ENCODE results near the gene CALR.

DNA sequence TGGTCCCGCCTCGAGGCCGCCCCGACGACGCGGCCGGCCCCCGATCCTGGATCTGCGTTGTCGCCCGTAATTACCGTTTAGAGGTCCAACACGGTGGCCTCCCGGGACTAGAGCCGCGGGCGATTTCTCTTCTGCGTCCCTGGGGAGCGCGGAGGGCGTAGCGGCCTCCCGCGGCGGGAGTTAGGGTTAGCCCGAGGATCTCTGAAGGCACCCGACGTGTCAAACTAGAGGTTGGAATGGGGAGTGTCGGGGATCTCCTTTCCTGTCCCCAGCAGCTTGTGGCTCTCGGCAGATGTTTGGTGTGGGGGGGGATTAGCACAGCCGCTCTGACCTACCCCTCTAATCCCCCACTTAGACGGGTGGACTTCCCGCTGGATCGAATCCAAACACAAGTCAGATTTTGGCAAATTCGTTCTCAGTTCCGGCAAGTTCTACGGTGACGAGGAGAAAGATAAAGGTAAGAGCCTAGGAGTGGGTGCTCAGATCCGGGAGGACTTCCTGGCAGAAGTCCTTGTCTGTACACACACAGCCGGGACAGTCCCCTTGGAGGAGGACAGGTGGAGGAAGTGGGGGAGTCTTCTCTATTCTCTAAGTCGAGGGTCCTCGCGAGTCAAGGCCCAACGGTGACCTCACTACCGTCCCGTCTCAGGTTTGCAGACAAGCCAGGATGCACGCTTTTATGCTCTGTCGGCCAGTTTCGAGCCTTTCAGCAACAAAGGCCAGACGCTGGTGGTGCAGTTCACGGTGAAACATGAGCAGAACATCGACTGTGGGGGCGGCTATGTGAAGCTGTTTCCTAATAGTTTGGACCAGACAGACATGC lies 581 bp downstream of the CALR start:
- TF ChIP-seq MYC (IDR thresholded peaks at IDR 0.05; ENCODE audit: low read depth, low read length) = no peak
- TF ChIP-seq, protein P1, sequence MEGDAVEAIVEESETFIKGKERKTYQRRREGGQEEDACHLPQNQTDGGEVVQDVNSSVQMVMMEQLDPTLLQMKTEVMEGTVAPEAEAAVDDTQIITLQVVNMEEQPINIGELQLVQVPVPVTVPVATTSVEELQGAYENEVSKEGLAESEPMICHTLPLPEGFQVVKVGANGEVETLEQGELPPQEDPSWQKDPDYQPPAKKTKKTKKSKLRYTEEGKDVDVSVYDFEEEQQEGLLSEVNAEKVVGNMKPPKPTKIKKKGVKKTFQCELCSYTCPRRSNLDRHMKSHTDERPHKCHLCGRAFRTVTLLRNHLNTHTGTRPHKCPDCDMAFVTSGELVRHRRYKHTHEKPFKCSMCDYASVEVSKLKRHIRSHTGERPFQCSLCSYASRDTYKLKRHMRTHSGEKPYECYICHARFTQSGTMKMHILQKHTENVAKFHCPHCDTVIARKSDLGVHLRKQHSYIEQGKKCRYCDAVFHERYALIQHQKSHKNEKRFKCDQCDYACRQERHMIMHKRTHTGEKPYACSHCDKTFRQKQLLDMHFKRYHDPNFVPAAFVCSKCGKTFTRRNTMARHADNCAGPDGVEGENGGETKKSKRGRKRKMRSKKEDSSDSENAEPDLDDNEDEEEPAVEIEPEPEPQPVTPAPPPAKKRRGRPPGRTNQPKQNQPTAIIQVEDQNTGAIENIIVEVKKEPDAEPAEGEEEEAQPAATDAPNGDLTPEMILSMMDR (IDR thresholded peaks at IDR 0.05; ENCODE audit: extremely low read depth in 1 of 2, insufficient read depth in 1 of 2, low read depth in 1 of 2, low read length in 2 of 2) = peak in 1 of 2 donors; percentile 15
- TF ChIP-seq, protein P2, sequence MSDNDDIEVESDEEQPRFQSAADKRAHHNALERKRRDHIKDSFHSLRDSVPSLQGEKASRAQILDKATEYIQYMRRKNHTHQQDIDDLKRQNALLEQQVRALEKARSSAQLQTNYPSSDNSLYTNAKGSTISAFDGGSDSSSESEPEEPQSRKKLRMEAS (IDR thresholded peaks at IDR 0.05; ENCODE audit: insufficient read depth, insufficient read length) = no peak

Measured in endothelial cell of umbilical vein (primary cell).